Measurements from ENCODE around the gene GSG1L. TPM values are rescaled to one million over a fixed set of nuclear protein-coding genes. Genes with fewer than 3 reads are reported as not detected.

GSG1L gene
- total and polyA plus RNA-seq, 9 of the 15 experiments (the other 6 are each of a cell fraction or from before 2014, with no cell fraction given) = not detected

- TF ChIP-seq CCAR2 (IDR thresholded peaks at IDR 0.05; ENCODE audit: low read depth, low read length) (no peak), SPI1 (IDR thresholded peaks at IDR 0.05; ENCODE audit: borderline replicate concordance, low read depth, low read length) (no peak), GTF2B (IDR thresholded peaks at IDR 0.05; ENCODE audit: extremely low read depth, insufficient read length) (no peak), MAX (CRISPR knock-in tag; IDR thresholded peaks at IDR 0.05) (peak; percentile 34; the same call in 1 of the 2 replicates), HNRNPUL1 (IDR thresholded peaks at IDR 0.05; ENCODE audit: low read length) (no peak), U2AF2 (optimal IDR thresholded peaks at IDR 0.05; ENCODE audit: low read depth, low read length) (no peak), ZNF512 (tag; IDR thresholded peaks at IDR 0.05) (no peak), IRF9 (tag; IDR thresholded peaks at IDR 0.05) (no peak), FOS (IDR thresholded peaks at IDR 0.05; ENCODE audit: extremely low read depth, insufficient read length) (no peak), BRD9 (IDR thresholded peaks at IDR 0.05; ENCODE audit: low read depth, partially characterized antibody) (no peak), NR2C2 (CRISPR knock-in tag; IDR thresholded peaks at IDR 0.05) (no peak), NR2C2 (tag; IDR thresholded peaks at IDR 0.05) (no peak), ZMIZ1 (IDR thresholded peaks at IDR 0.05; ENCODE audit: low read depth in 2 of 2, low read length in 2 of 2) (no peak), ZNF143 (CRISPR knock-in tag; IDR thresholded peaks at IDR 0.05) (no peak), ZNF592 (IDR thresholded peaks at IDR 0.05) (peak; percentile 67), BRCA1 (IDR thresholded peaks at IDR 0.05) (no peak), BRCA1 (CRISPR knock-in tag; IDR thresholded peaks at IDR 0.05) (no peak)
Measured at GRCh38 chr16:27748868-27749546, 314.5 kb downstream of the GSG1L start (continued).

Measured in K562 (cell line).